Measurements from ENCODE around the gene GJA4.
A peak's percentile ranks its signal among the peaks of the same experiment; 100 is the strongest.
"Not testable (repeated sequence)": the region's sequence is repeated elsewhere in the genome, so short reads cannot be mapped to it uniquely, and the experiment has no call there.

Gene GJA4

GRCh38 chr1:34770891-34771504, 21.8 kb upstream of the GJA4 start:
- no peak for DNase-seq

GRCh38 chr1:34771573-34772371, 21.0 kb upstream of the GJA4 start:
- DNase-seq, result no peak

GRCh38 chr1:34773114-34773513, 19.7 kb upstream of the GJA4 start:
- DNase-seq, result not testable (repeated sequence)

- DNase-seq, result no peak
Observed at GRCh38 chr1:34774957-34775356, 17.8 kb upstream of the GJA4 start.

- no peak for DNase-seq
Observed at GRCh38 chr1:34776911-34777310, 15.9 kb upstream of the GJA4 start.

- DNase-seq, result no peak
Observed at GRCh38 chr1:34777519-34778321, 15.1 kb upstream of the GJA4 start.

- no peak for DNase-seq
Observed at GRCh38 chr1:34778381-34778780, 14.4 kb upstream of the GJA4 start.

- no peak for DNase-seq
Observed at GRCh38 chr1:34779005-34779404, 13.8 kb upstream of the GJA4 start.

GRCh38 chr1:34779526-34779925, 13.3 kb upstream of the GJA4 start:
- no peak for DNase-seq

GRCh38 chr1:34779962-34780361, 12.8 kb upstream of the GJA4 start:
- no peak for DNase-seq

GRCh38 chr1:34780528-34780927, 12.3 kb upstream of the GJA4 start:
- no peak for DNase-seq

GRCh38 chr1:34781071-34781843, 11.5 kb upstream of the GJA4 start, which contains the start of gene GJB3:
Gene GJB3 (plus strand): TSS chr1:34781214. CDS start chr1:34784763, 3,549 bp downstream.
- no peak for DNase-seq

- no peak for DNase-seq
Observed at GRCh38 chr1:34781844-34782391, 10.9 kb upstream of the GJA4 start.

- DNase-seq, result no peak
Observed at GRCh38 chr1:34784751-34785221, 8.0 kb upstream of the GJA4 start.

- no peak for DNase-seq
Observed at GRCh38 chr1:34785231-34785874, 7.4 kb upstream of the GJA4 start.

GRCh38 chr1:34785875-34786470, 6.8 kb upstream of the GJA4 start:
- no peak for DNase-seq

GRCh38 chr1:34786521-34787325, 6.1 kb upstream of the GJA4 start:
- DNase-seq, result peak; percentile 65

GRCh38 chr1:34787461-34788420, 5.1 kb upstream of the GJA4 start:
- DNase-seq, result peak; percentile 10

- no peak for DNase-seq
Observed at GRCh38 chr1:34790985-34791384, 1.8 kb upstream of the GJA4 start.

All from NCI-H526 treated with DMSO at 0.1 percent for 48 hours (cell line).